ENCODE results near the gene DCBLD1. TPM values are rescaled to one million over a fixed set of nuclear protein-coding genes. Genes with fewer than 3 reads are reported as not detected.

DCBLD1 gene
- total and polyA plus RNA-seq, 2 of the 13 experiments (the other 11 are each of a cell fraction or from before 2014, with no cell fraction given) = 23.2 to 41.5 TPM

DNA sequence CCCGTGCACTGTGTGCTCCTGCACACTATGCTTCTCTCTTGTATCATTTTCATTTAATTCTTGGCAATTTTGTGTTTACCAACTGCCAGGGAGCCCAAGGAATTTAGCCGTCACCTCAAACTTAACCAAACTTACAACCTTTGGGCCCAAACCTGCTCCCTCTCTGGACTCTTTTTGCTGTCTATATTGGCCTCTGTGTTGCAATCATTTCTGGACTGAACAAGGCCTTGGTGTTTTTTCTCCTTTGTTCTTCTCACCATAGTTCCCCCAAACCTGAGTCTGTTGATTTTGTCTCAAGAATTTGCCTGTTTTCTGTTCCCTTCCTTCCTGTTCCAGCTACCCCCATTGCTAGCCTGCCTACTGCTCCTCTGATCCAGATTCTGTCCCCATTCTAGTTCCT is 19.2 kb downstream of the DCBLD1 start (continued):
- TF ChIP-seq, protein P1, sequence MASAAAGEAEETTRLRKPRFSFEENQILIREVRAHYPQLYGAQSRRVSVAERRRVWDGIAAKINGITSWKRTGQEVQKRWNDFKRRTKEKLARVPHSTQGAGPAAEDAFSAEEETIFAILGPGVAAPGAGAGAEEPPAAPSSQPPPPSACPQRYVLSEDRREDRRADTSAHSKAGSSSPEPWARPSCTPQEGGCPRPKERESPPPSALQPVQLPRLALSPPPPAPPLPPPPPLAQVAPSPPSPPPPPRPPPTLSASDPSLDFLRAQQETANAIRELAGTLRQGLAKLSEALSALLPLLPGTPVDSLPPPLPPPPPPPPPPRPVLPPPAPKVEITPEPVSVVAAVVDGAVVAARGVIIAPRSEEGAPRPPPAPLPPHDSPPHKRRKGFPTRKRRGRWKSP (CRISPR knock-in tag; IDR thresholded peaks at IDR 0.05) = no peak
- no peak for TF ChIP-seq ZNF138 (CRISPR knock-in tag; IDR thresholded peaks at IDR 0.05; ENCODE audit: low read depth)
- TF ChIP-seq HNRNPK (IDR thresholded peaks at IDR 0.05; ENCODE audit: low read depth, low read length, poor library complexity, severe bottlenecking) = no peak
- 0 out of 2 replicates have a peak, but pooled peaks have one; percentile 74 for TF ChIP-seq FOXJ3 (CRISPR knock-in tag; IDR thresholded peaks at IDR 0.05; ENCODE audit: borderline replicate concordance)
- no peak for TF ChIP-seq EEA1 (CRISPR knock-in tag; IDR thresholded peaks at IDR 0.05; ENCODE audit: borderline replicate concordance)
- no peak for TF ChIP-seq ZNF333 (CRISPR knock-in tag; IDR thresholded peaks at IDR 0.05; ENCODE audit: borderline replicate concordance)
- TF ChIP-seq, protein P2, sequence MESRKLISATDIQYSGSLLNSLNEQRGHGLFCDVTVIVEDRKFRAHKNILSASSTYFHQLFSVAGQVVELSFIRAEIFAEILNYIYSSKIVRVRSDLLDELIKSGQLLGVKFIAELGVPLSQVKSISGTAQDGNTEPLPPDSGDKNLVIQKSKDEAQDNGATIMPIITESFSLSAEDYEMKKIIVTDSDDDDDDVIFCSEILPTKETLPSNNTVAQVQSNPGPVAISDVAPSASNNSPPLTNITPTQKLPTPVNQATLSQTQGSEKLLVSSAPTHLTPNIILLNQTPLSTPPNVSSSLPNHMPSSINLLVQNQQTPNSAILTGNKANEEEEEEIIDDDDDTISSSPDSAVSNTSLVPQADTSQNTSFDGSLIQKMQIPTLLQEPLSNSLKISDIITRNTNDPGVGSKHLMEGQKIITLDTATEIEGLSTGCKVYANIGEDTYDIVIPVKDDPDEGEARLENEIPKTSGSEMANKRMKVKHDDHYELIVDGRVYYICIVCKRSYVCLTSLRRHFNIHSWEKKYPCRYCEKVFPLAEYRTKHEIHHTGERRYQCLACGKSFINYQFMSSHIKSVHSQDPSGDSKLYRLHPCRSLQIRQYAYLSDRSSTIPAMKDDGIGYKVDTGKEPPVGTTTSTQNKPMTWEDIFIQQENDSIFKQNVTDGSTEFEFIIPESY (CRISPR knock-in tag; IDR thresholded peaks at IDR 0.05) = peak; percentile 37; the same call in 1 of the 2 replicates
- TF ChIP-seq ZNF781 (CRISPR knock-in tag; IDR thresholded peaks at IDR 0.05; ENCODE audit: borderline replicate concordance, not compliant biosample characterization) = no peak
- TF ChIP-seq ZNF326 (CRISPR knock-in tag; IDR thresholded peaks at IDR 0.05; ENCODE audit: borderline replicate concordance) = no peak
- 0 out of 2 replicates have a peak, but pooled peaks have one; percentile 27 for TF ChIP-seq BCL6 (CRISPR knock-in tag; IDR thresholded peaks at IDR 0.05)
- TF ChIP-seq, protein P3, sequence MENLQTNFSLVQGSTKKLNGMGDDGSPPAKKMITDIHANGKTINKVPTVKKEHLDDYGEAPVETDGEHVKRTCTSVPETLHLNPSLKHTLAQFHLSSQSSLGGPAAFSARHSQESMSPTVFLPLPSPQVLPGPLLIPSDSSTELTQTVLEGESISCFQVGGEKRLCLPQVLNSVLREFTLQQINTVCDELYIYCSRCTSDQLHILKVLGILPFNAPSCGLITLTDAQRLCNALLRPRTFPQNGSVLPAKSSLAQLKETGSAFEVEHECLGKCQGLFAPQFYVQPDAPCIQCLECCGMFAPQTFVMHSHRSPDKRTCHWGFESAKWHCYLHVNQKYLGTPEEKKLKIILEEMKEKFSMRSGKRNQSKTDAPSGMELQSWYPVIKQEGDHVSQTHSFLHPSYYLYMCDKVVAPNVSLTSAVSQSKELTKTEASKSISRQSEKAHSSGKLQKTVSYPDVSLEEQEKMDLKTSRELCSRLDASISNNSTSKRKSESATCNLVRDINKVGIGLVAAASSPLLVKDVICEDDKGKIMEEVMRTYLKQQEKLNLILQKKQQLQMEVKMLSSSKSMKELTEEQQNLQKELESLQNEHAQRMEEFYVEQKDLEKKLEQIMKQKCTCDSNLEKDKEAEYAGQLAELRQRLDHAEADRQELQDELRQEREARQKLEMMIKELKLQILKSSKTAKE (CRISPR knock-in tag; IDR thresholded peaks at IDR 0.05; ENCODE audit: borderline replicate concordance) = no peak
- TF ChIP-seq, protein P4, sequence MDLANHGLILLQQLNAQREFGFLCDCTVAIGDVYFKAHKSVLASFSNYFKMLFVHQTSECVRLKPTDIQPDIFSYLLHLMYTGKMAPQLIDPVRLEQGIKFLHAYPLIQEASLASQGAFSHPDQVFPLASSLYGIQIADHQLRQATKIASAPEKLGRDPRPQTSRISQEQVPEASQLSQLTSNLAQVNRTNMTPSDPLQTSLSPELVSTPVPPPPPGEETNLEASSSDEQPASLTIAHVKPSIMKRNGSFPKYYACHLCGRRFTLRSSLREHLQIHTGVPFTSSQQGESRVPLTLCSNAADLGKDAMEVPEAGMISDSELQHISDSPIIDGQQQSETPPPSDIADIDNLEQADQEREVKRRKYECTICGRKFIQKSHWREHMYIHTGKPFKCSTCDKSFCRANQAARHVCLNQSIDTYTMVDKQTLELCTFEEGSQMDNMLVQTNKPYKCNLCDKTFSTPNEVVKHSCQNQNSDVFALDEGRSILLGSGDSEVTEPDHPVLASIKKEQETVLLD (CRISPR knock-in tag; IDR thresholded peaks at IDR 0.05; ENCODE audit: low read depth) = no peak
- peak; percentile 89 for TF ChIP-seq HNF4G (IDR thresholded peaks at IDR 0.05; ENCODE audit: borderline replicate concordance, low read depth, low read length)
- no peak; the same call in 1 of the 2 replicates for TF ChIP-seq HNF4G (CRISPR knock-in tag; IDR thresholded peaks at IDR 0.05; ENCODE audit: borderline replicate concordance, low read depth)
- TF ChIP-seq, protein P5, sequence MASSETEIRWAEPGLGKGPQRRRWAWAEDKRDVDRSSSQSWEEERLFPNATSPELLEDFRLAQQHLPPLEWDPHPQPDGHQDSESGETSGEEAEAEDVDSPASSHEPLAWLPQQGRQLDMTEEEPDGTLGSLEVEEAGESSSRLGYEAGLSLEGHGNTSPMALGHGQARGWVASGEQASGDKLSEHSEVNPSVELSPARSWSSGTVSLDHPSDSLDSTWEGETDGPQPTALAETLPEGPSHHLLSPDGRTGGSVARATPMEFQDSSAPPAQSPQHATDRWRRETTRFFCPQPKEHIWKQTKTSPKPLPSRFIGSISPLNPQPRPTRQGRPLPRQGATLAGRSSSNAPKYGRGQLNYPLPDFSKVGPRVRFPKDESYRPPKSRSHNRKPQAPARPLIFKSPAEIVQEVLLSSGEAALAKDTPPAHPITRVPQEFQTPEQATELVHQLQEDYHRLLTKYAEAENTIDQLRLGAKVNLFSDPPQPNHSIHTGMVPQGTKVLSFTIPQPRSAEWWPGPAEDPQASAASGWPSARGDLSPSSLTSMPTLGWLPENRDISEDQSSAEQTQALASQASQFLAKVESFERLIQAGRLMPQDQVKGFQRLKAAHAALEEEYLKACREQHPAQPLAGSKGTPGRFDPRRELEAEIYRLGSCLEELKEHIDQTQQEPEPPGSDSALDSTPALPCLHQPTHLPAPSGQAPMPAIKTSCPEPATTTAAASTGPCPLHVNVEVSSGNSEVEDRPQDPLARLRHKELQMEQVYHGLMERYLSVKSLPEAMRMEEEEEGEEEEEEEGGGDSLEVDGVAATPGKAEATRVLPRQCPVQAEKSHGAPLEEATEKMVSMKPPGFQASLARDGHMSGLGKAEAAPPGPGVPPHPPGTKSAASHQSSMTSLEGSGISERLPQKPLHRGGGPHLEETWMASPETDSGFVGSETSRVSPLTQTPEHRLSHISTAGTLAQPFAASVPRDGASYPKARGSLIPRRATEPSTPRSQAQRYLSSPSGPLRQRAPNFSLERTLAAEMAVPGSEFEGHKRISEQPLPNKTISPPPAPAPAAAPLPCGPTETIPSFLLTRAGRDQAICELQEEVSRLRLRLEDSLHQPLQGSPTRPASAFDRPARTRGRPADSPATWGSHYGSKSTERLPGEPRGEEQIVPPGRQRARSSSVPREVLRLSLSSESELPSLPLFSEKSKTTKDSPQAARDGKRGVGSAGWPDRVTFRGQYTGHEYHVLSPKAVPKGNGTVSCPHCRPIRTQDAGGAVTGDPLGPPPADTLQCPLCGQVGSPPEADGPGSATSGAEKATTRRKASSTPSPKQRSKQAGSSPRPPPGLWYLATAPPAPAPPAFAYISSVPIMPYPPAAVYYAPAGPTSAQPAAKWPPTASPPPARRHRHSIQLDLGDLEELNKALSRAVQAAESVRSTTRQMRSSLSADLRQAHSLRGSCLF (CRISPR knock-in tag; IDR thresholded peaks at IDR 0.05; ENCODE audit: borderline replicate concordance) = no peak
- 0 out of 2 replicates have a peak, but pooled peaks have one; percentile 29 for TF ChIP-seq PHF21A (CRISPR knock-in tag; IDR thresholded peaks at IDR 0.05)
- no peak for TF ChIP-seq NR1H2 (CRISPR knock-in tag; IDR thresholded peaks at IDR 0.05; ENCODE audit: borderline replicate concordance, low read depth)
